Measurements from ENCODE around the gene MFAP2. TPM values are rescaled to one million over a fixed set of nuclear protein-coding genes. Genes with fewer than 3 reads are reported as not detected.

MFAP2 gene
- total RNA-seq, 1 donor = 60.3 TPM

DNA sequence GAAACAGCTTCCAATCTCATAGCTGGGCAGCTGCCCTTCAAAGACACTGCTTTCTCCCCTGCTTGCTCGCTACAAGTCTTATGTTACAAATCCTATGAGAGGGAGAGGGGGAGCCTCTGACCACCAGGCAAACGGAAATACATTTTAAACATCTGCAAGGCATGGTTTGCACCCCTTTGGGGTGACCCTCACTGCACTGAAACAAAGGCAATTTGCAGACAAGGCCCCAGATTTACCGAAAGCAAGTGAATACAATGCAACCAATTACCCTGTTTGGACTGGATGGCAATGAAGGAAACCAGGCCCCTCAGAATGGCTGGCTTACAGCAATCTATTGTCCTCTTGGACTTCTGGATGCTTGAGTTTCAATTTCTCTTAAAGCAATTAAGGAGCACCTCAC, 43.2 kb upstream of the MFAP2 start:
- H3K4me3 ChIP-seq (ENCODE audit: low read depth, low read length) = no peak overlapping the region
- no peak for DNase-seq (ENCODE audit: low read depth)
- TF ChIP-seq, protein P1, sequence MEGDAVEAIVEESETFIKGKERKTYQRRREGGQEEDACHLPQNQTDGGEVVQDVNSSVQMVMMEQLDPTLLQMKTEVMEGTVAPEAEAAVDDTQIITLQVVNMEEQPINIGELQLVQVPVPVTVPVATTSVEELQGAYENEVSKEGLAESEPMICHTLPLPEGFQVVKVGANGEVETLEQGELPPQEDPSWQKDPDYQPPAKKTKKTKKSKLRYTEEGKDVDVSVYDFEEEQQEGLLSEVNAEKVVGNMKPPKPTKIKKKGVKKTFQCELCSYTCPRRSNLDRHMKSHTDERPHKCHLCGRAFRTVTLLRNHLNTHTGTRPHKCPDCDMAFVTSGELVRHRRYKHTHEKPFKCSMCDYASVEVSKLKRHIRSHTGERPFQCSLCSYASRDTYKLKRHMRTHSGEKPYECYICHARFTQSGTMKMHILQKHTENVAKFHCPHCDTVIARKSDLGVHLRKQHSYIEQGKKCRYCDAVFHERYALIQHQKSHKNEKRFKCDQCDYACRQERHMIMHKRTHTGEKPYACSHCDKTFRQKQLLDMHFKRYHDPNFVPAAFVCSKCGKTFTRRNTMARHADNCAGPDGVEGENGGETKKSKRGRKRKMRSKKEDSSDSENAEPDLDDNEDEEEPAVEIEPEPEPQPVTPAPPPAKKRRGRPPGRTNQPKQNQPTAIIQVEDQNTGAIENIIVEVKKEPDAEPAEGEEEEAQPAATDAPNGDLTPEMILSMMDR (IDR thresholded peaks at IDR 0.05; ENCODE audit: insufficient read depth, low read length) = no peak

GRCh38 chr1:17023102-17023501, 42.7 kb upstream of the MFAP2 start:
- TF ChIP-seq, protein P1 (IDR thresholded peaks at IDR 0.05; ENCODE audit: insufficient read depth, low read length) = no peak

DNA sequence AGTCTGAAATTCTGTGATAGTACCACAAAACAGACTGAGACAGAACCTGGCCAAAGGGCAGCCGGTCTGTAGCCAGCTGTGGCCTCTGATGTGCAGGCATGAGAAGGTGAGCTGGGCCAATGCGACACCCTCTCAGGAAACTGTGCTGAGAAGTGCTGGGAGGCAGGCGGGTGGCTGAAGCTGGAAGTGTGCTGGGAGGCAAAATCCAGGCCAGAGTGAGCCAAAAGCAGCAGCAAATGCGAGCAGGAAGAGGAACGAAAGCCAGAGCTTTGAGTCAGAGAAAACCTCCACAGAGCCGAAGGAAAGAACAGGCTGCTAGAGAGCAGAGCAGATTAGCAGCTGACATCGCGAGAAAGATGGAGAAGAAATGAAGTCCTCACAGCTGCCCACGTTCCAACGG, 41.5 kb upstream of the MFAP2 start:
- TF ChIP-seq, protein P1 (IDR thresholded peaks at IDR 0.05; ENCODE audit: insufficient read depth, low read length) = no peak
- H3K4me3 ChIP-seq (ENCODE audit: low read depth, low read length) = no peak overlapping the region
- no peak for DNase-seq (ENCODE audit: low read depth)

More at GRCh38 chr1:17023102-17023501, 42.7 kb upstream of the MFAP2 start:
- H3K4me3 ChIP-seq (ENCODE audit: low read depth, low read length) = no peak overlapping the region
- DNase-seq (ENCODE audit: low read depth) = no peak

- DNase-seq (ENCODE audit: low read depth) = no peak
- no peak overlapping the region for H3K4me3 ChIP-seq (ENCODE audit: low read depth, low read length)
- TF ChIP-seq, protein P1 (IDR thresholded peaks at IDR 0.05; ENCODE audit: insufficient read depth, low read length) = no peak
These were observed 40.1 kb upstream of the MFAP2 start for GRCh38 chr1:17020502-17020901.

- TF ChIP-seq, protein P1 (IDR thresholded peaks at IDR 0.05; ENCODE audit: insufficient read depth, low read length) = no peak
- no peak for DNase-seq (ENCODE audit: low read depth)
- H3K4me3 ChIP-seq (ENCODE audit: low read depth, low read length) = no peak overlapping the region
These were observed 38.4 kb upstream of the MFAP2 start for GRCh38 chr1:17018849-17019248.

- TF ChIP-seq, protein P1 (IDR thresholded peaks at IDR 0.05; ENCODE audit: insufficient read depth, low read length) = no peak
- no peak for DNase-seq (ENCODE audit: low read depth)
- H3K4me3 ChIP-seq (ENCODE audit: low read depth, low read length) = no peak overlapping the region
These were observed 37.0 kb upstream of the MFAP2 start for GRCh38 chr1:17017435-17017834.

DNA sequence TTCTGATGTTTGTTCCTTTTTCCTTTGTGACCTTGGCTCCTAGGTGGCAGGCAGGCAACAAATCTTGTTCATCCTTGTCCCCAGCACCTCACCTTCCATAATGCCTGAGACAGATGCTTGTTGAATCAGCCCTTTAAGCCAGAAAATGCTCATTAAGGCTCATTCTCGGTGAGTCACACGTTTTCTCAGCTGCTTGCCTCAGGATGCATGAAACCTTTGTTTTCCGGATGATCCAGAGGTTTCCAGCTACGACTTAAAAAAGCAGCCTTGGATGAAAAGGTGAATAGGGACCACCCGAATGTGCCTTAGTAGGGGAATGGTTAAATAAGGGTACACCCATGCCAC, 35.9 kb upstream of the MFAP2 start:
- TF ChIP-seq, protein P1 (IDR thresholded peaks at IDR 0.05; ENCODE audit: insufficient read depth, low read length) = no peak
- H3K4me3 ChIP-seq (ENCODE audit: low read depth, low read length) = no peak overlapping the region
- peak; percentile 41 for DNase-seq (ENCODE audit: low read depth)
